Neural cell (in vitro differentiated cells): ENCODE results near the gene AGPAT2. TPM values are rescaled to one million over a fixed set of nuclear protein-coding genes. Genes with fewer than 3 reads are reported as not detected.
A peak's percentile ranks its signal among the peaks of the same experiment; 100 is the strongest.

Source experiments
- H2AFZ ChIP-seq: fragments of 200-600, 300-800 bp; sonication (generic), shearing (Covaris generic); 2 replicates; pipeline ENCODE4 v1.6.0; 2014; ENCODE audit warnings: low read depth, mild to moderate bottlenecking, antibody characterized with exemption, low read length, moderate library complexity
- H3F3A ChIP-seq: fragments of 200-600 bp; shearing (Covaris generic); 2 replicates; pipeline ENCODE4 v1.6.1; 2016; ENCODE audit warnings: mild to moderate bottlenecking, moderate library complexity, mixed read lengths, antibody characterized with exemption, low read length; ENCODE audit not compliant: insufficient read depth, poor library complexity, severe bottlenecking
- H3K27ac ChIP-seq: fragments of 200-600, 300-800 bp; sonication (generic), shearing (Covaris generic); 2 replicates; pipeline ENCODE4 v1.5.1; 2014; ENCODE audit warnings: mild to moderate bottlenecking, low read length, moderate library complexity
- H3K27me3 ChIP-seq: fragments of 300-800, 200-600 bp; sonication (generic), shearing (Covaris generic); 2 replicates; pipeline ENCODE4 v1.6.0; 2014; ENCODE audit warnings: mild to moderate bottlenecking, low read depth, low read length, moderate library complexity; ENCODE audit not compliant: insufficient read depth
- H3K36me3 ChIP-seq: fragments of 300-800, 200-600 bp; sonication (generic), shearing (Covaris generic); 2 replicates; pipeline ENCODE4 v1.5.1; 2014; ENCODE audit warnings: mild to moderate bottlenecking, antibody characterized with exemption, low read length, moderate library complexity; ENCODE audit not compliant: insufficient read depth
- H3K4me2 ChIP-seq: fragments of 300-800, 200-600 bp; sonication (generic), shearing (Covaris generic); 2 replicates; pipeline ENCODE4 v1.6.0; 2014; ENCODE audit warnings: mild to moderate bottlenecking, low read length
- H3K4me3 ChIP-seq: fragments of 300-800, 200-600 bp; sonication (generic), shearing (Covaris generic); 2 replicates; pipeline ENCODE4 v1.5.1; 2014; ENCODE audit warnings: mild to moderate bottlenecking, low read length, moderate library complexity
- H3K79me2 ChIP-seq: fragments of 200-600 bp; shearing (Covaris generic); replicated peaks from 2 replicates; pipeline ENCODE4 v1.6.0; 2014; ENCODE audit warnings: mild to moderate bottlenecking, low read length, moderate library complexity; ENCODE audit not compliant: insufficient read depth
- H3K9ac ChIP-seq: fragments of 300-800, 200-600 bp; sonication (generic), shearing (Covaris generic); 2 replicates; pipeline ENCODE4 v1.6.1; 2016; ENCODE audit warnings: mild to moderate bottlenecking, low read length, mixed read lengths
- H3K9me2 ChIP-seq: fragments of 200-600 bp; shearing (Covaris generic); 2 replicates; pipeline ENCODE4 v1.6.1; 2016; ENCODE audit warnings: mild to moderate bottlenecking, low read length, mixed read lengths; ENCODE audit not compliant: insufficient read depth
- H3K9me3 ChIP-seq: fragments of 200-600, 300-800 bp; sonication (generic), shearing (Covaris generic); 2 replicates; pipeline ENCODE4 v1.6.1; 2016; ENCODE audit warnings: mild to moderate bottlenecking, mixed run types, low read length, moderate library complexity, mixed read lengths
- H4K20me1 ChIP-seq: fragments of 200-600 bp; shearing (Covaris generic); 2 replicates; pipeline ENCODE4 v1.6.1; 2016; ENCODE audit warnings: mild to moderate bottlenecking, mixed run types; ENCODE audit not compliant: insufficient read depth
- CTCF ChIP-seq: fragments of 450-650 bp; IDR thresholded peaks from 2 replicates; pipeline ENCODE4 v1.5.1; 2014; ENCODE audit warnings: antibody characterized with exemption, mild to moderate bottlenecking, moderate library complexity; ENCODE audit not compliant: poor library complexity, severe bottlenecking
- EP300 ChIP-seq: fragments of 450-650 bp; conservative IDR thresholded peaks from 2 replicates; pipeline ENCODE4 v1.6.1; 2014; ENCODE audit warnings: antibody characterized with exemption, mild to moderate bottlenecking, moderate library complexity; ENCODE audit not compliant: poor library complexity, severe bottlenecking
- EZH2 ChIP-seq: fragments of 200-600, 300-800 bp; shearing (Covaris generic), sonication (generic); IDR thresholded peaks from 2 replicates; pipeline ENCODE4 v1.6.1; 2014; ENCODE audit warnings: antibody characterized with exemption, low read length, borderline replicate concordance, mild to moderate bottlenecking; ENCODE audit not compliant: insufficient read depth, poor library complexity, severe bottlenecking
- MXI1 ChIP-seq: fragments of 450-650 bp; conservative IDR thresholded peaks from 2 replicates; pipeline ENCODE4 v1.6.1; 2014; ENCODE audit warnings: antibody characterized with exemption, mild to moderate bottlenecking; ENCODE audit not compliant: poor library complexity, severe bottlenecking
- POLR2AphosphoS5 ChIP-seq: IDR thresholded peaks from 2 replicates; pipeline ENCODE4 v1.6.1; 2012
- RAD21 ChIP-seq: fragments of 450-650 bp; conservative IDR thresholded peaks from 2 replicates; pipeline ENCODE4 v1.6.1; 2014; ENCODE audit warnings: antibody characterized with exemption, mild to moderate bottlenecking, moderate library complexity
- REST ChIP-seq: IDR thresholded peaks from 2 replicates; pipeline ENCODE4 v1.6.1; 2012; ENCODE audit warnings: borderline replicate concordance
- SMC3 ChIP-seq: fragments of 450-650 bp; conservative IDR thresholded peaks from 2 replicates; pipeline ENCODE4 v1.6.1; 2014; ENCODE audit warnings: antibody characterized with exemption, mild to moderate bottlenecking, moderate library complexity; ENCODE audit not compliant: poor library complexity
- TAF1 ChIP-seq: IDR thresholded peaks from 2 replicates; pipeline ENCODE4 v1.6.1; 2012; ENCODE audit warnings: low read depth
- polyA plus RNA-seq: library from polyadenylated mRNA; depleted of rRNA; stranded (reverse); fragments of >200 nt; gene quantifications from 2 replicates; pipeline ENCODE4 v1.2.3, GENCODE V29; 2014

AGPAT2 gene
- polyA plus RNA-seq, 1 donor from 2014 or later, result 1.3 TPM

- no peak for TF ChIP-seq EZH2
Observed at GRCh38 chr9:136667214-136667939, 19.9 kb downstream of the AGPAT2 start (continued).

- H3K9me3 ChIP-seq, result no peaks in the 10 kb centered on the region
Observed at GRCh38 chr9:136666372-136667213, 20.7 kb downstream of the AGPAT2 start.

More at GRCh38 chr9:136666372-136667213, 20.7 kb downstream of the AGPAT2 start:
- no peaks in the 10 kb centered on the region for H3K36me3 ChIP-seq
- H4K20me1 ChIP-seq, result no peaks in the 10 kb centered on the region
- peak overlapping the region; percentile 44 for H3K4me3 ChIP-seq
- H3K79me2 ChIP-seq, result no peaks in the 10 kb centered on the region
- H3F3A ChIP-seq, result no peaks in the 10 kb centered on the region
- no peak overlapping the region for H2AFZ ChIP-seq
- H3K4me2 ChIP-seq, result no peak overlapping the region
- H3K27ac ChIP-seq, result no peak overlapping the region
- no peaks in the 10 kb centered on the region for H3K27me3 ChIP-seq
- peak overlapping the region; percentile 3 for H3K9ac ChIP-seq
- H3K9me2 ChIP-seq, result no peaks in the 10 kb centered on the region
- TF ChIP-seq EZH2 (no peak), CTCF (no peak), POLR2AphosphoS5 (no peak), MXI1 (no peak), REST (no peak), EP300 (no peak), SMC3 (no peak), TAF1 (no peak), RAD21 (no peak)
